ENCODE data around the gene DPP9.

DNA sequence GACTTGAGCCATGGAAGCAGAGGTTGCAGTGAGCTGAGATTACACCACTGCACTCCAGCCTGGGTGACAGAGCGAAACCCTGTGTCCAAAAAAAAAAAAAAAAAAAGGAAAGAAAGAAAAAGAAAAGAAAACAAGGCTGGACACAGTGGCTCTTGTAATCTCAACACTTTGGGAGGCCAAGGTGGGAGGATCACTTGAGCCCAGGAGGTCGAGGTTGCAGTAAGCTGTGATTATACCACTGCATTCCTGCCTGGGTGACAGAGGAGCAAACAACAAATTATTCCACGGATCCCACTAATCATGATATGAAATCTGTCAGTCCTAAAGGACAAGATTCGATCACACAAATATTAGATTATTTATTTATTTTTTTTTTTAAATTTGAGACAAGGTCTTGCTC is 50.4 kb downstream of the DPP9 start:
- TF ChIP-seq, protein P1, sequence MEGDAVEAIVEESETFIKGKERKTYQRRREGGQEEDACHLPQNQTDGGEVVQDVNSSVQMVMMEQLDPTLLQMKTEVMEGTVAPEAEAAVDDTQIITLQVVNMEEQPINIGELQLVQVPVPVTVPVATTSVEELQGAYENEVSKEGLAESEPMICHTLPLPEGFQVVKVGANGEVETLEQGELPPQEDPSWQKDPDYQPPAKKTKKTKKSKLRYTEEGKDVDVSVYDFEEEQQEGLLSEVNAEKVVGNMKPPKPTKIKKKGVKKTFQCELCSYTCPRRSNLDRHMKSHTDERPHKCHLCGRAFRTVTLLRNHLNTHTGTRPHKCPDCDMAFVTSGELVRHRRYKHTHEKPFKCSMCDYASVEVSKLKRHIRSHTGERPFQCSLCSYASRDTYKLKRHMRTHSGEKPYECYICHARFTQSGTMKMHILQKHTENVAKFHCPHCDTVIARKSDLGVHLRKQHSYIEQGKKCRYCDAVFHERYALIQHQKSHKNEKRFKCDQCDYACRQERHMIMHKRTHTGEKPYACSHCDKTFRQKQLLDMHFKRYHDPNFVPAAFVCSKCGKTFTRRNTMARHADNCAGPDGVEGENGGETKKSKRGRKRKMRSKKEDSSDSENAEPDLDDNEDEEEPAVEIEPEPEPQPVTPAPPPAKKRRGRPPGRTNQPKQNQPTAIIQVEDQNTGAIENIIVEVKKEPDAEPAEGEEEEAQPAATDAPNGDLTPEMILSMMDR (IDR thresholded peaks at IDR 0.05) = no peak
- no peak for TF ChIP-seq POLR2A (IDR thresholded peaks at IDR 0.05)

Measured in thyroid gland (tissue), 4 donors.